HepG2 (cell line): ENCODE measurements around the gene SLC16A14. TPM values are rescaled to one million over a fixed set of nuclear protein-coding genes. Genes with fewer than 3 reads are reported as not detected.

Source experiments
- ADNP ChIP-seq: sonication (generic); formaldehyde crosslinking; IDR thresholded peaks from 2 replicates; pipeline ENCODE4 v1.4.0; 2020; ENCODE audit warnings: missing genetic modification reagents
- ARID3A ChIP-seq: IDR thresholded peaks from 2 replicates; pipeline ENCODE4 v1.6.1; 2012; ENCODE audit warnings: low read depth, low read length, improper control_type of control experiment
- ATF2 ChIP-seq: sonication (generic); formaldehyde crosslinking; IDR thresholded peaks from 2 replicates; pipeline ENCODE4 v1.4.0; 2020; ENCODE audit warnings: missing genetic modification reagents
- CERS6 ChIP-seq: sonication (generic); formaldehyde crosslinking; IDR thresholded peaks from 2 replicates; pipeline ENCODE4 v1.5.0; 2020; ENCODE audit warnings: missing genetic modification reagents
- DMAP1 ChIP-seq: IDR thresholded peaks from 2 replicates; pipeline ENCODE4 v1.6.1; 2016
- ELK4 ChIP-seq: sonication (generic); formaldehyde crosslinking; IDR thresholded peaks from 2 replicates; pipeline ENCODE4 v1.9.0; 2021; ENCODE audit warnings: missing genetic modification reagents, borderline replicate concordance
- FIP1L1 ChIP-seq: fragments of 200-400 bp; formaldehyde crosslinking; IDR thresholded peaks from 2 replicates; pipeline ENCODE4 v1.6.1; 2018; ENCODE audit warnings: low read depth, mild to moderate bottlenecking, low read length, moderate library complexity, borderline replicate concordance; ENCODE audit not compliant: insufficient read depth
- HNF1B ChIP-seq: sonication (generic); formaldehyde crosslinking; IDR thresholded peaks from 2 replicates; pipeline ENCODE4 v1.5.1; 2020; ENCODE audit warnings: mild to moderate bottlenecking, moderate library complexity, missing genetic modification reagents
- HOMEZ ChIP-seq: IDR thresholded peaks from 2 replicates; pipeline ENCODE4 v1.6.1; 2016; ENCODE audit warnings: low read depth
- KLF12 ChIP-seq: sonication (generic); formaldehyde crosslinking; IDR thresholded peaks from 2 replicates; pipeline ENCODE4 v1.4.0; 2020; ENCODE audit warnings: missing genetic modification reagents, borderline replicate concordance
- NBN ChIP-seq: fragments of 450-650 bp; conservative IDR thresholded peaks from 2 replicates; pipeline ENCODE4 v1.6.1; 2017
- PPARG ChIP-seq: conservative IDR thresholded peaks from 2 replicates; pipeline ENCODE4 v1.6.1; 2016; ENCODE audit warnings: missing biosample characterization, missing genetic modification reagents
- RFX3 ChIP-seq: IDR thresholded peaks from 2 replicates; pipeline ENCODE4 v1.6.1; 2016; ENCODE audit warnings: missing biosample characterization, missing genetic modification reagents
- RORA ChIP-seq: sonication (generic); formaldehyde crosslinking; IDR thresholded peaks from 2 replicates; pipeline ENCODE4 v1.5.0; 2020; ENCODE audit warnings: mild to moderate bottlenecking, missing genetic modification reagents, moderate library complexity
- SSRP1 ChIP-seq: IDR thresholded peaks from 2 replicates; pipeline ENCODE4 v1.6.1; 2016; ENCODE audit warnings: control low read depth
- THAP11 ChIP-seq: IDR thresholded peaks from 2 replicates; pipeline ENCODE4 v1.6.1; 2016; ENCODE audit warnings: missing biosample characterization, missing genetic modification reagents
- ZEB1 ChIP-seq: IDR thresholded peaks from 2 replicates; pipeline ENCODE4 v1.6.1; 2012; ENCODE audit warnings: mild to moderate bottlenecking, low read depth, inconsistent platforms; ENCODE audit not compliant: insufficient replicate concordance
- ZFY ChIP-seq: sonication (generic); formaldehyde crosslinking; IDR thresholded peaks from 2 replicates; pipeline ENCODE4 v1.4.0; 2020; ENCODE audit warnings: missing genetic modification reagents
- ZNF121 ChIP-seq: sonication (generic); formaldehyde crosslinking; IDR thresholded peaks from 2 replicates; pipeline ENCODE4 v1.5.0; 2020; ENCODE audit warnings: mild to moderate bottlenecking, missing genetic modification reagents
- ZNF253 ChIP-seq: sonication (generic); formaldehyde crosslinking; IDR thresholded peaks from 2 replicates; pipeline ENCODE4 v1.8.0; 2022; ENCODE audit warnings: mild to moderate bottlenecking, missing genetic modification reagents, borderline replicate concordance
- ZNF432 ChIP-seq: sonication (generic); formaldehyde crosslinking; IDR thresholded peaks from 2 replicates; pipeline ENCODE4 v1.5.0; 2020; ENCODE audit warnings: missing genetic modification reagents, mild to moderate bottlenecking, borderline replicate concordance
- ZNF570 ChIP-seq: sonication (generic); formaldehyde crosslinking; IDR thresholded peaks from 2 replicates; pipeline ENCODE4 v1.4.0; 2020; ENCODE audit warnings: mild to moderate bottlenecking, missing genetic modification reagents, borderline replicate concordance
- ZNF709 ChIP-seq: sonication (generic); formaldehyde crosslinking; IDR thresholded peaks from 2 replicates; pipeline ENCODE4 v1.5.0; 2020; ENCODE audit warnings: mild to moderate bottlenecking, missing genetic modification reagents
- ZNF879 ChIP-seq: sonication (generic); formaldehyde crosslinking; IDR thresholded peaks from 2 replicates; pipeline ENCODE4 v1.8.1; 2023; ENCODE audit warnings: missing genetic modification reagents
- polyA plus RNA-seq, 8 experiments: library from polyadenylated mRNA; depleted of rRNA in 3 of 8; stranded (reverse) in 7 of 8; unstranded in 1 of 8; fragments of >200 nt; fragmentation: Illumina TruSeq in 4 of 8; extraction: Trizol in 4 of 8; gene quantifications; 2 replicates each; pipeline versions ENCODE4 v1.2.1 to v1.2.3, GENCODE V29; 2011 to 2016; ENCODE audit warnings: low read depth in 4 of 8, missing spikeins in 1 of 8, mixed read lengths in 1 of 8; ENCODE audit not compliant: insufficient read depth in 1 of 8
- total RNA-seq, 5 experiments: library from RNA; depleted of rRNA; stranded (reverse); fragments of >200 nt; fragmentation: Illumina TruSeq; extraction: Trizol; gene quantifications; 2 replicates each; pipeline ENCODE4 v1.2.3, GENCODE V29; 2016; ENCODE audit warnings: low read depth in 1 of 5

Gene SLC16A14
- total and polyA plus RNA-seq, 2 of the 13 experiments (the other 11 are each of a cell fraction or from before 2014, with no cell fraction given) = 0.05 TPM; not detected in 1

GRCh38 chr2:230016844-230017243 lies 51.9 kb downstream of the SLC16A14 start (continued):
- TF ChIP-seq ARID3A = peak; percentile 64; the same call in 1 of the 2 replicates
- TF ChIP-seq RORA (CRISPR knock-in tag) = no peak
- TF ChIP-seq NBN = no peak
- TF ChIP-seq DMAP1 (CRISPR knock-in tag) = 0 out of 2 replicates have a peak, but pooled peaks have one; percentile 43
- no peak for TF ChIP-seq ADNP (CRISPR knock-in tag)
- TF ChIP-seq PPARG (CRISPR knock-in tag) = peak; percentile 39; the same call in 1 of the 2 replicates
- TF ChIP-seq ZNF879 (CRISPR knock-in tag) = no peak
- TF ChIP-seq CERS6 (CRISPR knock-in tag) = no peak
- no peak for TF ChIP-seq HNF1B (CRISPR knock-in tag)
- no peak for TF ChIP-seq ZNF570 (CRISPR knock-in tag)
- TF ChIP-seq ELK4 (CRISPR knock-in tag) = no peak
- TF ChIP-seq ZEB1 = no peak
- TF ChIP-seq HOMEZ = peak; percentile 64; the same call in 1 of the 2 replicates
- no peak for TF ChIP-seq RFX3
- TF ChIP-seq KLF12 (CRISPR knock-in tag) = no peak
- no peak for TF ChIP-seq ZNF253 (CRISPR knock-in tag)
- TF ChIP-seq SSRP1 (CRISPR knock-in tag) = no peak
- no peak for TF ChIP-seq ZNF709 (CRISPR knock-in tag)
- no peak for TF ChIP-seq ZFY
- 0 out of 2 replicates have a peak, but pooled peaks have one; percentile 12 for TF ChIP-seq THAP11 (CRISPR knock-in tag)
- peak; percentile 97 for TF ChIP-seq ZNF121
- no peak for TF ChIP-seq FIP1L1
- TF ChIP-seq ATF2 = 0 out of 2 replicates have a peak, but pooled peaks have one; percentile 23
- TF ChIP-seq ZNF432 (CRISPR knock-in tag) = no peak
